OCI-LY1 (cell line): Measurements from ENCODE around the gene ANK3.

Experiments
- H2AFZ ChIP-seq: fragments of 200-600 bp; sonication (generic), shearing (Covaris generic); 2 replicates; pipeline ENCODE4 v1.6.0; 2014; ENCODE audit warnings: antibody characterized with exemption, mild to moderate bottlenecking, low read length
- H3F3A ChIP-seq: fragments of 200-600 bp; sonication (generic), shearing (Covaris generic); 2 replicates; pipeline ENCODE4 v1.6.0; 2014; ENCODE audit warnings: mild to moderate bottlenecking, antibody characterized with exemption, low read length, moderate library complexity; ENCODE audit not compliant: insufficient read depth
- H3K27ac ChIP-seq: fragments of 200-600 bp; sonication (generic); 2 replicates; pipeline ENCODE4 v1.5.1; 2014; ENCODE audit warnings: low read length, mixed run types, mild to moderate bottlenecking, low read depth; ENCODE audit not compliant: poor library complexity, severe bottlenecking
- H3K27me3 ChIP-seq: fragments of 200-600 bp; sonication (generic); 2 replicates; pipeline ENCODE4 v1.6.0; 2014; ENCODE audit warnings: antibody characterized with exemption, mild to moderate bottlenecking, low read length, moderate library complexity; ENCODE audit not compliant: insufficient read depth
- H3K36me3 ChIP-seq: fragments of 200-600 bp; sonication (generic); 2 replicates; pipeline ENCODE4 v1.6.1; 2014; ENCODE audit warnings: mild to moderate bottlenecking, antibody characterized with exemption, low read length, moderate library complexity, mixed read lengths; ENCODE audit not compliant: insufficient read depth
- H3K4me1 ChIP-seq: fragments of 200-600 bp; sonication (generic); 2 replicates; pipeline ENCODE4 v1.5.1; 2014; ENCODE audit warnings: mild to moderate bottlenecking, low read length, moderate library complexity; ENCODE audit not compliant: insufficient read depth, severe bottlenecking
- H3K4me2 ChIP-seq: fragments of 200-600 bp; sonication (generic), shearing (Covaris generic); 2 replicates; pipeline ENCODE4 v1.6.1; 2014; ENCODE audit warnings: low read length
- H3K4me3 ChIP-seq: fragments of 200-600 bp; sonication (generic); 2 replicates; pipeline ENCODE4 v1.5.1; 2014; ENCODE audit warnings: low read length, low read depth, mild to moderate bottlenecking, mixed read lengths; ENCODE audit not compliant: poor library complexity, severe bottlenecking
- H3K79me2 ChIP-seq: fragments of 200-600 bp; shearing (Covaris generic); 2 replicates; pipeline ENCODE4 v1.6.1; 2016; ENCODE audit warnings: mixed run types, low read length, mixed read lengths; ENCODE audit not compliant: insufficient read depth
- H3K9ac ChIP-seq: fragments of 200-600 bp; sonication (generic), shearing (Covaris generic); 2 replicates; pipeline ENCODE4 v1.6.1; 2014; ENCODE audit warnings: mild to moderate bottlenecking, low read length, mixed read lengths
- H3K9me2 ChIP-seq: fragments of 200-600 bp; sonication (generic), shearing (Covaris generic); 2 replicates; pipeline ENCODE4 v1.6.1; 2014; ENCODE audit warnings: low read depth, mild to moderate bottlenecking, low read length, mixed read lengths
- H3K9me3 ChIP-seq: fragments of 200-600 bp; shearing (Covaris generic); 2 replicates; pipeline ENCODE4 v1.6.1; 2014; ENCODE audit warnings: low read length, mixed read lengths
- H4K20me1 ChIP-seq: fragments of 200-600 bp; sonication (generic), shearing (Covaris generic); 2 replicates; pipeline ENCODE4 v1.6.0; 2016; ENCODE audit warnings: mild to moderate bottlenecking, low read length; ENCODE audit not compliant: insufficient read depth
- CTCF ChIP-seq: fragments of 200-600 bp; sonication (generic), shearing (Covaris generic); IDR thresholded peaks from 2 replicates; pipeline ENCODE4 v1.5.1; 2017; ENCODE audit warnings: mild to moderate bottlenecking, antibody characterized with exemption, low read length, moderate library complexity, mixed read lengths
- EZH2 ChIP-seq: fragments of 200-600 bp; sonication (generic), shearing (Covaris generic); IDR thresholded peaks from 2 replicates; pipeline ENCODE4 v1.8.0; 2017; ENCODE audit warnings: borderline replicate concordance, mixed run types, mild to moderate bottlenecking, antibody characterized with exemption, low read length, moderate library complexity, mixed read lengths

The ANK3 gene

GRCh38 chr10:60032723-60033122 is 357.0 kb downstream of the ANK3 start:
- Histone ChIP-seq H3K9me2 (no peaks in the 10 kb centered on the region), H3F3A (no peaks in the 10 kb centered on the region), H2AFZ (no peak overlapping the region), H3K79me2 (no peaks in the 10 kb centered on the region), H3K4me3 (no peak overlapping the region), H3K4me1 (peaks cover 26% of the 10 kb centered on the region), H3K36me3 (no peaks in the 10 kb centered on the region), H3K27me3 (no peaks in the 10 kb centered on the region), H3K4me2 (no peak overlapping the region), H3K9me3 (no peaks in the 10 kb centered on the region), H3K27ac (no peak overlapping the region), H3K9ac (no peak overlapping the region), H4K20me1 (no peaks in the 10 kb centered on the region)
- TF ChIP-seq CTCF (peak; percentile 86), EZH2 (no peak)

- Histone ChIP-seq H3K4me3 (no peak overlapping the region), H3K9me3 (no peaks in the 10 kb centered on the region), H3K9me2 (no peaks in the 10 kb centered on the region), H3K4me1 (peaks cover 26% of the 10 kb centered on the region), H3K27me3 (no peaks in the 10 kb centered on the region), H3K36me3 (no peaks in the 10 kb centered on the region), H3K27ac (peak overlapping the region; percentile 51), H3K9ac (no peak overlapping the region), H3K4me2 (no peak overlapping the region), H2AFZ (no peak overlapping the region), H4K20me1 (no peaks in the 10 kb centered on the region), H3K79me2 (no peaks in the 10 kb centered on the region), H3F3A (no peaks in the 10 kb centered on the region)
- TF ChIP-seq CTCF (no peak), EZH2 (no peak)
Observed at GRCh38 chr10:60031664-60032063, 358.0 kb downstream of the ANK3 start.

- Histone ChIP-seq H3K4me2 (no peak overlapping the region), H3K79me2 (no peaks in the 10 kb centered on the region), H3K9me2 (no peaks in the 10 kb centered on the region), H3K27me3 (no peaks in the 10 kb centered on the region), H3K27ac (peak overlapping the region; percentile 51), H3K4me3 (no peak overlapping the region), H2AFZ (no peak overlapping the region), H4K20me1 (no peaks in the 10 kb centered on the region), H3K9ac (no peak overlapping the region), H3K4me1 (peaks cover 26% of the 10 kb centered on the region), H3K36me3 (no peaks in the 10 kb centered on the region), H3K9me3 (no peaks in the 10 kb centered on the region), H3F3A (no peaks in the 10 kb centered on the region)
- no peak for TF ChIP-seq EZH2
- no peak for TF ChIP-seq CTCF
Observed at GRCh38 chr10:60031183-60031582, 358.5 kb downstream of the ANK3 start.
